Endodermal cell (in vitro differentiated cells): ENCODE measurements around the gene CACNG6. TPM values are rescaled to one million over a fixed set of nuclear protein-coding genes. Genes with fewer than 3 reads are reported as not detected.

Experiments
- DNase-seq: peaks from one replicate; pipeline ENCODE4 v3.0.0-alpha.2; 2017
- H3K27ac ChIP-seq: 2 replicates; pipeline ENCODE4 v1.5.1; 2013; ENCODE audit warnings: mild to moderate bottlenecking, low read depth, low read length, moderate library complexity
- H3K27me3 ChIP-seq: 2 replicates; pipeline ENCODE4 v1.6.1; 2013; ENCODE audit warnings: mild to moderate bottlenecking, low read length, moderate library complexity; ENCODE audit not compliant: insufficient read depth, control insufficient read depth, poor library complexity, severe bottlenecking
- H3K36me3 ChIP-seq: 2 replicates; pipeline ENCODE4 v1.7.0; 2013; ENCODE audit warnings: mild to moderate bottlenecking, low read length, moderate library complexity; ENCODE audit not compliant: control insufficient read depth, insufficient read depth
- H3K4me1 ChIP-seq: one replicate; pipeline ENCODE4 v1.7.0; 2013; ENCODE audit warnings: low read length; ENCODE audit not compliant: control insufficient read depth, insufficient read depth
- H3K4me3 ChIP-seq: 2 replicates; pipeline ENCODE4 v1.5.1; 2013; ENCODE audit warnings: mild to moderate bottlenecking, low read length, moderate library complexity
- H3K9ac ChIP-seq: 2 replicates; pipeline ENCODE4 v1.6.1; 2013; ENCODE audit warnings: mild to moderate bottlenecking, low read length, moderate library complexity; ENCODE audit not compliant: poor library complexity, severe bottlenecking; ENCODE audit errors: extremely low read depth
- H3K9me3 ChIP-seq: 2 replicates; pipeline ENCODE4 v1.6.1; 2013; ENCODE audit warnings: mild to moderate bottlenecking, low read length, moderate library complexity; ENCODE audit not compliant: control insufficient read depth
- H3K27ac Mint-ChIP-seq: 2 replicates; pipeline ENCODE4 v1.8.0; 2020; ENCODE audit warnings: mixed read lengths
- H3K27me3 Mint-ChIP-seq: 2 replicates; pipeline ENCODE4 v1.8.0; 2021; ENCODE audit warnings: mild to moderate bottlenecking, mixed read lengths; ENCODE audit not compliant: insufficient read depth
- H3K36me3 Mint-ChIP-seq: 2 replicates; pipeline ENCODE4 v1.8.0; 2020; ENCODE audit warnings: low read depth, mixed read lengths
- H3K4me1 Mint-ChIP-seq: 2 replicates; pipeline ENCODE4 v1.8.0; 2020; ENCODE audit warnings: mixed read lengths
- H3K4me3 Mint-ChIP-seq: 2 replicates; pipeline ENCODE4 v1.8.0; 2020; ENCODE audit warnings: mild to moderate bottlenecking, moderate library complexity, mixed read lengths
- H3K9me3 Mint-ChIP-seq: 2 replicates; pipeline ENCODE4 v1.8.0; 2020; ENCODE audit warnings: mild to moderate bottlenecking, mixed read lengths
- WGBS, 2 experiments: methylation state at CpG; one replicate each; pipeline versions ENCODE4 v1.1.5 to v1.1.7; 2013; ENCODE audit warnings: missing lambda C conversion rate in 2 of 2, mixed read lengths in 1 of 2; ENCODE audit not compliant: insufficient coverage in 1 of 2, insufficient read length in 1 of 2; 5-methylcytosine and 5-hydroxymethylcytosine counted together
- total RNA-seq, 2 donors: library from RNA; stranded (reverse); fragmentation: NEBNext Ultra II Directional in 1 of 2; extraction: Animal tissue kit (Norgen Biotek cat#: 25700) in 1 of 2; gene quantifications; 2 replicates in 1 of 2; 3 replicates in 1 of 2; pipeline ENCODE4 v1.2.1, GENCODE V29; 2021
- TF ChIP-seq, protein P1 (sequence below): fragments of 200-600 bp; sonication (generic); conservative IDR thresholded peaks from 2 replicates; pipeline ENCODE4 v1.5.0; 2021; ENCODE audit warnings: antibody characterized with exemption, mild to moderate bottlenecking

The CACNG6 gene
- total RNA-seq, 2 donors from 2014 or later: 0.92 to 1.8 TPM

DNA sequence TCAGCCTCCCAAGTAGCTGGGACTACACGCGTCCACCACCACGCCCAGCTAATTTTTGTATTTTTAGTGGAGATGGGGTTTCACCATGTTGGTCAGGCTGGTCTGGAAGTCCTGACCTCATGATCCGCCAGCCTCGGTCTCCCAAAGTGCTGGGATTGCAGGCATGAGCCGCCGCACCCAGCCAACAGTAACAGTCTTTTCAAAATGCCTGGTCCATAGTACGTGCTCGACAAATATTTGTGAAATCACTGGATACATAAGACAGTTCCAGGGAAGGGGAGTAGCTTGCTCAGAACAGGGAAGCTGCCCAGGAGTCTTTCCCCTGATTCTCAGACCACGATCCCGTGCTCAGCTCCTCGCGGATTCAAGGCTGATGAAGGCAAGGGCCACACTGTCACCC, 30.5 kb downstream of the CACNG6 start:
- Mint-ChIP-seq H3K27ac (no peak overlapping the region), H3K36me3 (no peaks in the 10 kb centered on the region), H3K9me3 (peaks cover 13% of the 10 kb centered on the region), H3K4me3 (no peak overlapping the region), H3K27me3 (peaks cover 22% of the 10 kb centered on the region), H3K4me1 (peaks cover 6% of the 10 kb centered on the region)
- TF ChIP-seq, protein P1, sequence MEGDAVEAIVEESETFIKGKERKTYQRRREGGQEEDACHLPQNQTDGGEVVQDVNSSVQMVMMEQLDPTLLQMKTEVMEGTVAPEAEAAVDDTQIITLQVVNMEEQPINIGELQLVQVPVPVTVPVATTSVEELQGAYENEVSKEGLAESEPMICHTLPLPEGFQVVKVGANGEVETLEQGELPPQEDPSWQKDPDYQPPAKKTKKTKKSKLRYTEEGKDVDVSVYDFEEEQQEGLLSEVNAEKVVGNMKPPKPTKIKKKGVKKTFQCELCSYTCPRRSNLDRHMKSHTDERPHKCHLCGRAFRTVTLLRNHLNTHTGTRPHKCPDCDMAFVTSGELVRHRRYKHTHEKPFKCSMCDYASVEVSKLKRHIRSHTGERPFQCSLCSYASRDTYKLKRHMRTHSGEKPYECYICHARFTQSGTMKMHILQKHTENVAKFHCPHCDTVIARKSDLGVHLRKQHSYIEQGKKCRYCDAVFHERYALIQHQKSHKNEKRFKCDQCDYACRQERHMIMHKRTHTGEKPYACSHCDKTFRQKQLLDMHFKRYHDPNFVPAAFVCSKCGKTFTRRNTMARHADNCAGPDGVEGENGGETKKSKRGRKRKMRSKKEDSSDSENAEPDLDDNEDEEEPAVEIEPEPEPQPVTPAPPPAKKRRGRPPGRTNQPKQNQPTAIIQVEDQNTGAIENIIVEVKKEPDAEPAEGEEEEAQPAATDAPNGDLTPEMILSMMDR: no peak
- Histone ChIP-seq H3K4me1 (no peaks in the 10 kb centered on the region), H3K4me3 (no peak overlapping the region), H3K36me3 (no peaks in the 10 kb centered on the region), H3K27ac (no peak overlapping the region), H3K27me3 (no peaks in the 10 kb centered on the region), H3K9me3 (peaks cover 8% of the 10 kb centered on the region), H3K9ac (no peak overlapping the region)
- WGBS, 2 experiments: 81 to 90% methylated on average over 12 to 13 of the region's 13 CpGs
- DNase-seq: no peak

DNA sequence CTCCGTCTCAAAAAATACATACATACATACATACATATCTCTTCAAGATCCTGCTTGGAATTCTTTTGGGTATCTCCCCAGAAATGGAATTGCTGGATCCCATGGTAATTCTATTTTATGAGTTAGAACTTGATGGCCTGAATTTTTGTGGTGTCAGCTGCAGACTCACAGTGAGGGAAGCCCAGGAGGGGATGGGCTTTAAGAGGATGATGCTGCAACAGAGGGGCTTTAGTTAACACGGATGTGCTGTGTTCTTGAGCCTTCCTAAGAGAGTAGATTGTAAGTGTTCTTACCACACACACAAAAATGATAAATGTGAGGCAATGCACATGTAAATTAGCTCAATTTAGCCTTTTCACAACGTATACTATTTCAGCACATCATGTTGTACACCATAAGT, 31.8 kb downstream of the CACNG6 start:
- H3K4me1 Mint-ChIP-seq: peaks cover 6% of the 10 kb centered on the region
- H3K9me3 ChIP-seq: no peaks in the 10 kb centered on the region
- DNase-seq: no peak
- TF ChIP-seq, protein P1: no peak
- no peak overlapping the region for H3K4me3 ChIP-seq
- no peaks in the 10 kb centered on the region for H3K4me1 ChIP-seq
- H3K36me3 Mint-ChIP-seq: no peaks in the 10 kb centered on the region
- no peaks in the 10 kb centered on the region for H3K36me3 ChIP-seq
- H3K27ac ChIP-seq: no peak overlapping the region
- no peaks in the 10 kb centered on the region for H3K27me3 ChIP-seq
- no peak overlapping the region for H3K9ac ChIP-seq
- H3K4me3 Mint-ChIP-seq: no peak overlapping the region
- H3K27ac Mint-ChIP-seq: no peak overlapping the region
- 58 to 71% methylated on average over 2 of the region's 3 CpGs for WGBS, 2 experiments
- H3K9me3 Mint-ChIP-seq: peaks cover 5% of the 10 kb centered on the region
- peaks cover 15% of the 10 kb centered on the region for H3K27me3 Mint-ChIP-seq

GRCh38 chr19:54024660-54025059, 33.2 kb downstream of the CACNG6 start:
- H3K36me3 Mint-ChIP-seq: no peaks in the 10 kb centered on the region
- peaks cover 12% of the 10 kb centered on the region for H3K4me1 Mint-ChIP-seq
- Histone ChIP-seq H3K9ac (no peak overlapping the region), H3K27me3 (no peaks in the 10 kb centered on the region), H3K9me3 (no peaks in the 10 kb centered on the region), H3K4me3 (no peak overlapping the region), H3K36me3 (no peaks in the 10 kb centered on the region), H3K27ac (no peak overlapping the region), H3K4me1 (no peaks in the 10 kb centered on the region)
- WGBS, 2 experiments: 89 to 91% methylated on average over 9 of the region's 9 CpGs
- H3K27me3 Mint-ChIP-seq: peaks cover 15% of the 10 kb centered on the region
- DNase-seq: no peak
- TF ChIP-seq, protein P1: no peak
- peaks cover 5% of the 10 kb centered on the region for H3K9me3 Mint-ChIP-seq
- H3K27ac Mint-ChIP-seq: no peak overlapping the region
- H3K4me3 Mint-ChIP-seq: no peak overlapping the region
